ENCODE measurements around the gene KRT34. TPM values are rescaled to one million over a fixed set of nuclear protein-coding genes. Genes with fewer than 3 reads are reported as not detected.
"Not testable (repeated sequence)": the region's sequence is repeated elsewhere in the genome, so short reads cannot be mapped to it uniquely, and the experiment has no call there.

The KRT34 gene
- total RNA-seq, 1 donor from 2014 or later, result not detected

DNA sequence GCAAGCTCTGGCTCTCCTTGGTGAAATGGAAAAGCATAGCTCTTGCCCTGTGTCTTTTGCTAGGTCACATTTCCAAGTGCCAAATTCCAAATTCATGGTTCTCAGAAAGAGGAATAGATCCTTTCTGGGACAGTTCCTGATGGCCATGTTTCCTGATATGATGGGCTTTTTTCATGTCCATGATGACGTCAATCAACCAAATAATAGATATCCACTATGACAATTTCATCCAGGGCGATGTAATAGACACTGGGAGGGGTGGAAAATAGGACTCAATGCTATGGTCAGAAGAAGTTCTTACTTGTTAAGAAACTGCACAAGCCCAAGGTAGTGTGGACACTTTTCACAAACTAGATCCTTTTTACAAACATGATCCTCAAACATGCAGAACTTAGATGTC, 30.9 kb downstream of the KRT34 start:
- Histone ChIP-seq H3K27ac (ENCODE audit: low read depth, low read length) (no peak overlapping the region), H3K9ac (ENCODE audit: low read depth in 1 of 3, low read length in 3 of 3) (no peak overlapping the region), H3K9me3 (ENCODE audit: control insufficient read depth in 3 of 3, low read length in 3 of 3) (no peaks in the 10 kb centered on the region), H3K36me3 (ENCODE audit: control insufficient read depth in 3 of 3, insufficient read depth in 3 of 3, low read length in 3 of 3) (no peaks in the 10 kb centered on the region), H3K27me3 (ENCODE audit: control insufficient read depth in 3 of 3, insufficient read depth in 3 of 3, low read length in 3 of 3) (no peaks in the 10 kb centered on the region), H3K4me3 (ENCODE audit: low read length in 3 of 3) (no peak overlapping the region), H3K4me1 (ENCODE audit: control insufficient read depth in 3 of 3, insufficient read depth in 3 of 3, low read length in 3 of 3) (no peaks in the 10 kb centered on the region)

- H3K27ac ChIP-seq (ENCODE audit: low read depth, low read length); H3K9me3 ChIP-seq (ENCODE audit: control insufficient read depth in 3 of 3, low read length in 3 of 3); H3K4me3 ChIP-seq (ENCODE audit: low read length in 3 of 3); H3K36me3 ChIP-seq (ENCODE audit: control insufficient read depth in 3 of 3, insufficient read depth in 3 of 3, low read length in 3 of 3); H3K27me3 ChIP-seq (ENCODE audit: control insufficient read depth in 3 of 3, insufficient read depth in 3 of 3, low read length in 3 of 3); H3K9ac ChIP-seq (ENCODE audit: low read depth in 1 of 3, low read length in 3 of 3); H3K4me1 ChIP-seq (ENCODE audit: control insufficient read depth in 3 of 3, insufficient read depth in 3 of 3, low read length in 3 of 3): not testable (repeated sequence)
Observed at GRCh38 chr17:41350381-41350878, 31.7 kb downstream of the KRT34 start, which contains the start of gene KRT33A. Gene KRT33A (minus strand): TSS chr17:41350828. CDS start chr17:41350767, 61 bp downstream.

- H3K27me3 ChIP-seq (ENCODE audit: control insufficient read depth in 3 of 3, insufficient read depth in 3 of 3, low read length in 3 of 3), result peaks cover 0 to 2% (median 0%) of the 10 kb centered on the region in 3 donors
- H3K9ac ChIP-seq (ENCODE audit: low read depth in 1 of 3, low read length in 3 of 3), result no peak overlapping the region
- H3K9me3 ChIP-seq (ENCODE audit: control insufficient read depth in 3 of 3, low read length in 3 of 3), result no peaks in the 10 kb centered on the region
- H3K4me1 ChIP-seq (ENCODE audit: control insufficient read depth in 3 of 3, insufficient read depth in 3 of 3, low read length in 3 of 3), result no peaks in the 10 kb centered on the region
- no peak overlapping the region for H3K4me3 ChIP-seq (ENCODE audit: low read length in 3 of 3)
- no peak overlapping the region for H3K27ac ChIP-seq (ENCODE audit: low read depth, low read length)
- H3K36me3 ChIP-seq (ENCODE audit: control insufficient read depth in 3 of 3, insufficient read depth in 3 of 3, low read length in 3 of 3), result no peaks in the 10 kb centered on the region
Observed at GRCh38 chr17:41347869-41348760, 34.0 kb downstream of the KRT34 start.

DNA sequence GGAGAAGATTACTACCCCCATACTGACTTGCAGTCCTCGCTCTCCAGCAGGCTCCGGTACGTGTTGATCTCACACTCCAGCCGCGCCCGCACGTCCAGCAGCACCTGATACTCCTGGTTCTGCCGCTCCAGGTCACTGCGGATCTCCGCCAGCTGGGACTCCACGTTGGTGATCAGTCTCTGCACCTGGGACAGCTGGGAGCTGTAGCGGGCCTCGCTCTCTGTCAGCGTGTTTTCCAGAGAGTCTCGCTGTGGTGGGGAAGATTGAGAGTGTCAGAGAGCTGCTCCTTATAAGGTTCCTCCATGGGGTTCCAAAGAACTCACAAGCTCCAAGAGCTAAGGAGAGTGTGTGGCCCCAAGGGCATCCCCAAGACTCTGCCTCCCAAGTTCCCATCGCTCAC, 35.7 kb downstream of the KRT34 start:
- not testable (repeated sequence) for H3K4me1 ChIP-seq (ENCODE audit: control insufficient read depth in 3 of 3, insufficient read depth in 3 of 3, low read length in 3 of 3); H3K36me3 ChIP-seq (ENCODE audit: control insufficient read depth in 3 of 3, insufficient read depth in 3 of 3, low read length in 3 of 3); H3K4me3 ChIP-seq (ENCODE audit: low read length in 3 of 3); H3K9ac ChIP-seq (ENCODE audit: low read depth in 1 of 3, low read length in 3 of 3); H3K27me3 ChIP-seq (ENCODE audit: control insufficient read depth in 3 of 3, insufficient read depth in 3 of 3, low read length in 3 of 3); H3K9me3 ChIP-seq (ENCODE audit: control insufficient read depth in 3 of 3, low read length in 3 of 3); H3K27ac ChIP-seq (ENCODE audit: low read depth, low read length)

DNA sequence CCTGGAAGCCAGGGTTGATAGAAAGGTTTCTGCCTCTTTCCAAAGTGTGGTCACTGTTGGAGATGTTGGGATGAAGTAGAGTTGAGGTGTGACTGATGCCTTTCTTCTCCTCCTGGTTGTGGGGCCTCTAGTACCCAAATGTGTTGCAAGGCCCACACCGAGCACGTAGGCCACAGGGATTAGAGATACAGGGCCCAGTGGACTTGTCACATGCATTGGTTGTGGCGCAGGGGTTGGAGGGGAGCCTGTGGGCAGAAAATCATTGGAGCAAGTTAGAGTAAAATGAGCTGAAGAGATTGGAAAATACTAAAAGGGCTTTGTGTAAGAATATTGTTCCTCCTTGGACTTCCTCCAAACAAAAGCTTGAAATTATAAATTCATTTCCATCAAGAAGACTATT, 36.1 kb downstream of the KRT34 start:
- no peaks in the 10 kb centered on the region for H3K4me1 ChIP-seq (ENCODE audit: control insufficient read depth in 3 of 3, insufficient read depth in 3 of 3, low read length in 3 of 3)
- no peak overlapping the region for H3K9ac ChIP-seq (ENCODE audit: low read depth in 1 of 3, low read length in 3 of 3)
- H3K4me3 ChIP-seq (ENCODE audit: low read length in 3 of 3), result no peak overlapping the region
- H3K36me3 ChIP-seq (ENCODE audit: control insufficient read depth in 3 of 3, insufficient read depth in 3 of 3, low read length in 3 of 3), result no peaks in the 10 kb centered on the region
- H3K27ac ChIP-seq (ENCODE audit: low read depth, low read length), result no peak overlapping the region
- H3K9me3 ChIP-seq (ENCODE audit: control insufficient read depth in 3 of 3, low read length in 3 of 3), result no peaks in the 10 kb centered on the region
- peaks cover 0 to 3% (median 1%) of the 10 kb centered on the region in 3 donors for H3K27me3 ChIP-seq (ENCODE audit: control insufficient read depth in 3 of 3, insufficient read depth in 3 of 3, low read length in 3 of 3)

DNA sequence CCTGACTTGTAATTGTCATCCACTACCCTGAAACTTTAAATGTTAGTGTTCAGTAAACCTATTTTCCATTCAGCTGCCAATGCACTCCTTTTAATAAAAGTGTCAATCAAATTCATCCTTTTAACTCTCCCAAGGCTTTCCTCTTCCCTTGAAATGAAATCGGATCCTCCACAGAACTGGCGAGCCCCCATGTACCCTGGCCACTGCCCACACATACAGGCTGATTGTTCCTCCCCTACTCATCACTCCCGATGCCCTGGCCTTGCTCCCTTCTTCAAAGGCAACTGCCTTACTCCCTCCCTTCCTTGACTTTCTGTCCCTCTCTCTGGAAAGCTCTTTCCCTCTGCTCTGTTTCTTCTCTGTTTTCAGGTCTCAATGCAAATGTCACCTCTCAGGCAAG, 39.1 kb downstream of the KRT34 start:
- H3K9ac ChIP-seq (ENCODE audit: low read depth in 1 of 3, low read length in 3 of 3), result no peak overlapping the region
- H3K4me1 ChIP-seq (ENCODE audit: control insufficient read depth in 3 of 3, insufficient read depth in 3 of 3, low read length in 3 of 3), result peaks cover 0 to 3% (median 0%) of the 10 kb centered on the region in 3 donors
- H3K27me3 ChIP-seq (ENCODE audit: control insufficient read depth in 3 of 3, insufficient read depth in 3 of 3, low read length in 3 of 3), result peaks cover 0 to 3% (median 2%) of the 10 kb centered on the region in 3 donors
- H3K36me3 ChIP-seq (ENCODE audit: control insufficient read depth in 3 of 3, insufficient read depth in 3 of 3, low read length in 3 of 3), result no peaks in the 10 kb centered on the region
- H3K9me3 ChIP-seq (ENCODE audit: control insufficient read depth in 3 of 3, low read length in 3 of 3), result no peaks in the 10 kb centered on the region
- no peak overlapping the region for H3K27ac ChIP-seq (ENCODE audit: low read depth, low read length)
- no peak overlapping the region for H3K4me3 ChIP-seq (ENCODE audit: low read length in 3 of 3)

DNA sequence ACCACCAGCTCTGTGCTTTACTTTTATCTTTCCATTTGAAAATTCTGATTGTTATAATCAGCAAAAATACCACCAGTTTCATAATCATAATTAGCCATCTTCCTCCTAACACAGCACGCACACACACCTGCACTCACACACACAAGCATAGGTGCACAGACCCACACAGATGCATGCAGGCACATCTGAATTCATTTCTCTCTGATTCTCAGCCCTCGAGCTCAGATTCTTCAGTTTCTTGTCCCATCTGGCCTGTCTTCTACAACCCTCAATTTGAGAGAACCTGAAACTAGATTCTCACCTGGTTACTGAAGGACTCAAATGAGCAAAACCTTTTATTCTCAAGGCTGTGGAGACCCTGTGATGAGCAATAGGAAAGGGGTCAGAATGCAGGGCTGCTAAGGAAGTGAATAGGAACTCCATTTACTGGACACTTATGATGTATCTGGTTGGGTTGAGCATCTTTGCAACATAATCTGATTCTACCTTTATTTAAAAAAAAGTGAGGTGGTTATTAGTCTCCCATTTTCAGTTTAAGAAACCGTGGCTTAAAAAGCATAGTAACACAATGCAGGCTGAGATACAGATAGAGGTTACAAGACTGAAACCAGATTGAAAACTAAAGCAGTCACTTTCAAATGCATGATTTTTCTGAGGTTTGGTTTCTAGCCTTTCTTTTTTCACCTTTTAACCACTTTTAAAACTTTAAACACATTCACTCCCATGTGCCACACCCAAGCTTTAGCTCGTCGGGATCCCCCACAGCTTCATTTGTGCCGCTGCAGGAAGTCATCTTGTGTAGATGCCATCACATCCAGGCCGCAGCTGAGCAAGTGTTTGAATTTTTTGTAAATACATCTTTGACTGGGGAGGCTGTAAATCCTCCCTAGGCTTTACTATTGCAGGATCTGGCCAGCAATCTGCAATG, 40.9 kb downstream of the KRT34 start:
- Histone ChIP-seq H3K27me3 (ENCODE audit: control insufficient read depth in 3 of 3, insufficient read depth in 3 of 3, low read length in 3 of 3) (peaks cover 0 to 3% (median 2%) of the 10 kb centered on the region in 3 donors), H3K9ac (ENCODE audit: low read depth in 1 of 3, low read length in 3 of 3) (no peak overlapping the region), H3K4me3 (ENCODE audit: low read length in 3 of 3) (no peak overlapping the region), H3K4me1 (ENCODE audit: control insufficient read depth in 3 of 3, insufficient read depth in 3 of 3, low read length in 3 of 3) (peaks cover 0 to 3% (median 0%) of the 10 kb centered on the region in 3 donors), H3K9me3 (ENCODE audit: control insufficient read depth in 3 of 3, low read length in 3 of 3) (no peaks in the 10 kb centered on the region), H3K36me3 (ENCODE audit: control insufficient read depth in 3 of 3, insufficient read depth in 3 of 3, low read length in 3 of 3) (no peaks in the 10 kb centered on the region), H3K27ac (ENCODE audit: low read depth, low read length) (no peak overlapping the region)

DNA sequence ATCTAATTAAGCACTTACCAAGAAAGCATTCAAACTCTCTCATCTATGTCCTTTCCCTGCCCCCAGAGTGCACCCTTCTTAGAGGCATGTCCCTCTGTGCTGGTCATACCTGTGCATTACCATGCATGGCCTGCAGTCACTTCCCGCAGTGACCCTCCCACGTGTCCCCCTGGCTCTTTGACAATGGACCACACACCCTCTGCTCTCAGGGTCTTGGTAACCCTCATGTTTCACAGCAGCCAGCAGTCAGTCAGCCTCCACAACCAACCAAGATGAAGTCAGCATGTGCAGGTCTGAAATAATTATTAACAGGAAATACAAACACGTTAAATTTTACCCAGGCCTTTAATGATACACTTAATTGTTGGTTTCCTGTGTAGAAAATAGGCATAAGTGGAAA, 41.6 kb downstream of the KRT34 start:
- H3K4me3 ChIP-seq (ENCODE audit: low read length in 3 of 3), result no peak overlapping the region
- H3K9ac ChIP-seq (ENCODE audit: low read depth in 1 of 3, low read length in 3 of 3), result no peak overlapping the region
- peaks cover 0 to 3% (median 2%) of the 10 kb centered on the region in 3 donors for H3K27me3 ChIP-seq (ENCODE audit: control insufficient read depth in 3 of 3, insufficient read depth in 3 of 3, low read length in 3 of 3)
- no peaks in the 10 kb centered on the region for H3K9me3 ChIP-seq (ENCODE audit: control insufficient read depth in 3 of 3, low read length in 3 of 3)
- peaks cover 0 to 3% (median 0%) of the 10 kb centered on the region in 3 donors for H3K4me1 ChIP-seq (ENCODE audit: control insufficient read depth in 3 of 3, insufficient read depth in 3 of 3, low read length in 3 of 3)
- H3K27ac ChIP-seq (ENCODE audit: low read depth, low read length), result no peak overlapping the region
- H3K36me3 ChIP-seq (ENCODE audit: control insufficient read depth in 3 of 3, insufficient read depth in 3 of 3, low read length in 3 of 3), result no peaks in the 10 kb centered on the region

DNA sequence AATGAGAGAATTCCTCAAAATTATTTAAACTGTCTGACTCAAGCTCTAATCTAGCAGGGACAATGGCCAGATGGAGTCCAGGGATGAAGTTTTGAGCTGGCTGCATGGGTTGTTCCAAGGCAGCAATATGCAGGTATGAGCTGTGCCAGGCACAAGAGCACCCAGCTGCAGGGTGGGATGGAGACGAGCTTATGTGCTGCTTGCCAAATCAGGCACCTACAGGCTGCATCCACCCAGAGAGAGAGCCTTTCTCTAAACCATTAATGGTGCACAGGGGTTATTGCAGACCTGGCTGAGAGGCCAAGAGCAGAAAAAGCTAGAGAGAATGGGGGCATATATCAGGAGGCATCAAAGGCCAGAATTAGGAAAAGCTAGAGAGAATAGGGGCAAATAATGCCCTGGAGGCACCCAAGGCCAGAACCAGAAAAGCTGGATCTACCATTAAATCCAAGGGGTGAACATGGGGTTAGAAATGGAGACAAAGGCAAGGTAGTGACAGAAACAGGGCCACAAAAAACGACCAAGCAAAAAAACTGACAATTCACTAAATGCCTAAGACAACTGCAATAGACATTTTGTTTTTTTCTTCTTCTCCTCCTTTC, 42.4 kb downstream of the KRT34 start:
- Histone ChIP-seq H3K4me3 (ENCODE audit: low read length in 3 of 3) (no peak overlapping the region), H3K9me3 (ENCODE audit: control insufficient read depth in 3 of 3, low read length in 3 of 3) (no peaks in the 10 kb centered on the region), H3K9ac (ENCODE audit: low read depth in 1 of 3, low read length in 3 of 3) (no peak overlapping the region), H3K4me1 (ENCODE audit: control insufficient read depth in 3 of 3, insufficient read depth in 3 of 3, low read length in 3 of 3) (peaks cover 0 to 3% (median 0%) of the 10 kb centered on the region in 3 donors), H3K27ac (ENCODE audit: low read depth, low read length) (no peak overlapping the region), H3K27me3 (ENCODE audit: control insufficient read depth in 3 of 3, insufficient read depth in 3 of 3, low read length in 3 of 3) (peaks cover 0 to 5% (median 4%) of the 10 kb centered on the region in 3 donors), H3K36me3 (ENCODE audit: control insufficient read depth in 3 of 3, insufficient read depth in 3 of 3, low read length in 3 of 3) (no peaks in the 10 kb centered on the region)

Measured in skeletal muscle tissue (tissue), 4 donors.